Spleen (tissue), 7 donors: ENCODE data around the gene BBLN.

Experiments
- POLR2A ChIP-seq, 3 donors: fragments of 450-650 bp; IDR thresholded peaks; one replicate each; pipeline ENCODE4 v1.5.1; 2017; ENCODE audit warnings: antibody characterized with exemption in 3 of 3, mild to moderate bottlenecking in 1 of 3
- POLR2AphosphoS5 ChIP-seq, 3 donors: sonication (generic); formaldehyde crosslinking; IDR thresholded peaks; one replicate each; pipeline ENCODE4 v1.5.1; 2017; ENCODE audit warnings: antibody characterized with exemption in 3 of 3
- TF ChIP-seq, protein P1 (sequence below), 11 experiments: fragments of 200-600 bp in 7 of 11; fragments of 450-650 bp in 4 of 11; sonication (generic) in 4 of 11; IDR thresholded peaks in 8 of 11; conservative IDR thresholded peaks in 3 of 11; 1 replicate in 7 of 11; 2 replicates in 4 of 11; pipeline versions ENCODE4 v1.4.0 to v1.8.0; 2016 to 2021; ENCODE audit warnings: antibody characterized with exemption in 11 of 11, inconsistent platforms in 4 of 11, mild to moderate bottlenecking in 1 of 11
- donor health status: DM: no; HTN: no; CAD: no; lungs with moderate emphysema.
- donor health status: DM: no; HTN: no; CAD: no.
- donor health status: DM: no; HTN: no; CAD: no.

DNA sequence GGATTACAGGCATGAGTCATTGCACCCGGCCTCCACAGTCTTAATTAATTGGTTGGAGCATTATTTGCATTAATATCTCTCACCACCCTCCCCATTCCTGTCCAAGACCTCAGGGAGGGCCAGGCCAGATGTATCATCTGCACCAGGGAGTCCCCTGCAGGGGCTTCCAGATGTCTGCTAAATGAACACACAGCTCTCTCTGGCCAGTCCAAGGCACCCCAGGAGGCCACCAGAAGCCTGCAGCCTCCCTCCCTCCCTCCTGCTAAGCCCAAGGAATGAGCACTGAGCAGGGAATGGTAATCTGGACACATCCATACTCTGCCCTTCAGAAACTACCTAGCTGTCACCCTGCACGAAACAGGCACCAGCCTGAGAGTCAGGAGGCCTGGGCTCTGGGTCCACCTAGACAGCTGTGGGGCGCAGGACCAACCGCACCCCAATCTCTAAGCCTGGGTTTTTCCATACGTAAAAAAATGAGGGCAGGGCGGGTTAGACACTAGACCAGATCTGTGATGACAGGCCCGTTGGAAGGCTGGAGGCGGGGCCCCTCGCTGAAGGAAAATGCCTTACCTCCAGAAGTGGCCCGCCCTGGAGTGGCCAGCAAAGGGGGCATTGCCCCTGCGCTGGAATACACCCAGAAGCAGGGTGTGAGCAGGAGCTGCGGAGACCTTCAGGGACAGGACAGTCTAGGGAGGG is 23.0 kb downstream of the BBLN start:
- TF ChIP-seq POLR2A (IDR thresholded peaks at IDR 0.05) = no peak
- TF ChIP-seq, protein P1, sequence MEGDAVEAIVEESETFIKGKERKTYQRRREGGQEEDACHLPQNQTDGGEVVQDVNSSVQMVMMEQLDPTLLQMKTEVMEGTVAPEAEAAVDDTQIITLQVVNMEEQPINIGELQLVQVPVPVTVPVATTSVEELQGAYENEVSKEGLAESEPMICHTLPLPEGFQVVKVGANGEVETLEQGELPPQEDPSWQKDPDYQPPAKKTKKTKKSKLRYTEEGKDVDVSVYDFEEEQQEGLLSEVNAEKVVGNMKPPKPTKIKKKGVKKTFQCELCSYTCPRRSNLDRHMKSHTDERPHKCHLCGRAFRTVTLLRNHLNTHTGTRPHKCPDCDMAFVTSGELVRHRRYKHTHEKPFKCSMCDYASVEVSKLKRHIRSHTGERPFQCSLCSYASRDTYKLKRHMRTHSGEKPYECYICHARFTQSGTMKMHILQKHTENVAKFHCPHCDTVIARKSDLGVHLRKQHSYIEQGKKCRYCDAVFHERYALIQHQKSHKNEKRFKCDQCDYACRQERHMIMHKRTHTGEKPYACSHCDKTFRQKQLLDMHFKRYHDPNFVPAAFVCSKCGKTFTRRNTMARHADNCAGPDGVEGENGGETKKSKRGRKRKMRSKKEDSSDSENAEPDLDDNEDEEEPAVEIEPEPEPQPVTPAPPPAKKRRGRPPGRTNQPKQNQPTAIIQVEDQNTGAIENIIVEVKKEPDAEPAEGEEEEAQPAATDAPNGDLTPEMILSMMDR (IDR thresholded peaks at IDR 0.05 in 8 of 11, conservative IDR thresholded peaks at IDR 0.05 in 3 of 11) = no peak
- TF ChIP-seq POLR2AphosphoS5 (IDR thresholded peaks at IDR 0.05) = no peak
